SK-N-MC (cell line): ENCODE measurements around the gene FBXO38.

Experiments used
- DNase-seq: peaks from one replicate; pipeline ENCODE4 v3.0.0-alpha.2; 2011; ENCODE audit warnings: low read depth, low spot score
- H3K27ac ChIP-seq: fragments of 200-600 bp; sonication (generic); 2 replicates; pipeline ENCODE4 v1.5.1; 2016; ENCODE audit warnings: mixed run types
- H3K36me3 ChIP-seq: fragments of 200-600 bp; sonication (generic); 2 replicates; pipeline ENCODE4 v1.6.1; 2017; ENCODE audit warnings: antibody characterized with exemption, low read length, mixed read lengths; ENCODE audit not compliant: insufficient read depth
- H3K4me3 ChIP-seq: fragments of 200-600 bp; sonication (generic); 2 replicates; pipeline ENCODE4 v1.5.1; 2016
- H3K9ac ChIP-seq: fragments of 200-600 bp; sonication (generic); 2 replicates; pipeline ENCODE4 v1.8.0; 2017; ENCODE audit warnings: mixed run types, mixed read lengths; ENCODE audit not compliant: insufficient read length
- H3K9me3 ChIP-seq: fragments of 200-600 bp; sonication (generic); 2 replicates; pipeline ENCODE4 v1.6.1; 2017; ENCODE audit warnings: low read depth, mild to moderate bottlenecking, antibody characterized with exemption, low read length, moderate library complexity, mixed read lengths
- EZH2 ChIP-seq: fragments of 200-600 bp; sonication (generic); IDR thresholded peaks from one replicate; pipeline ENCODE4 v1.6.1; 2017; ENCODE audit warnings: antibody characterized with exemption
- FOXP2 ChIP-seq: optimal IDR thresholded peaks from 2 replicates; pipeline ENCODE3; 2011; ENCODE audit warnings: mild to moderate bottlenecking, moderate library complexity; ENCODE audit not compliant: insufficient read depth; ENCODE audit errors: extremely low read length, control extremely low read depth
- POLR2AphosphoS5 ChIP-seq: IDR thresholded peaks from 2 replicates; pipeline ENCODE4 v1.6.1; 2012; ENCODE audit warnings: mild to moderate bottlenecking, low read depth, low read length, borderline replicate concordance

The FBXO38 gene

GRCh38 chr5:148352696-148353095 is 31.1 kb upstream of the FBXO38 start:
- TF ChIP-seq EZH2 (no peak), FOXP2 (no peak), POLR2AphosphoS5 (no peak)
- no peak overlapping the region for H3K27ac ChIP-seq
- no peak overlapping the region for H3K4me3 ChIP-seq
- no peak overlapping the region for H3K9ac ChIP-seq
- H3K9me3 ChIP-seq, result no peaks in the 10 kb centered on the region
- no peak for DNase-seq
- no peaks in the 10 kb centered on the region for H3K36me3 ChIP-seq

GRCh38 chr5:148353634-148354033 is 30.1 kb upstream of the FBXO38 start:
- TF ChIP-seq EZH2 (no peak), FOXP2 (no peak), POLR2AphosphoS5 (no peak)
- no peak overlapping the region for H3K27ac ChIP-seq
- no peak for DNase-seq
- no peaks in the 10 kb centered on the region for H3K9me3 ChIP-seq
- H3K4me3 ChIP-seq, result no peak overlapping the region
- no peak overlapping the region for H3K9ac ChIP-seq
- H3K36me3 ChIP-seq, result no peaks in the 10 kb centered on the region

GRCh38 chr5:148364343-148364742 is 19.4 kb upstream of the FBXO38 start:
- H3K9me3 ChIP-seq, result no peaks in the 10 kb centered on the region
- no peak overlapping the region for H3K27ac ChIP-seq
- no peaks in the 10 kb centered on the region for H3K36me3 ChIP-seq
- H3K4me3 ChIP-seq, result no peak overlapping the region
- TF ChIP-seq EZH2 (no peak), FOXP2 (no peak), POLR2AphosphoS5 (no peak)
- H3K9ac ChIP-seq, result no peak overlapping the region
- no peak for DNase-seq

- no peak for DNase-seq
- Histone ChIP-seq H3K27ac (no peak overlapping the region), H3K9ac (no peak overlapping the region), H3K36me3 (no peaks in the 10 kb centered on the region), H3K4me3 (no peak overlapping the region), H3K9me3 (no peaks in the 10 kb centered on the region)
- no peak for TF ChIP-seq EZH2
- TF ChIP-seq FOXP2, result no peak
- no peak for TF ChIP-seq POLR2AphosphoS5
Measured at GRCh38 chr5:148368299-148368698, 15.5 kb upstream of the FBXO38 start.

GRCh38 chr5:148372166-148372725 is 11.5 kb upstream of the FBXO38 start:
- no peak overlapping the region for H3K27ac ChIP-seq
- no peak overlapping the region for H3K4me3 ChIP-seq
- no peak for DNase-seq
- H3K9ac ChIP-seq, result no peak overlapping the region
- no peaks in the 10 kb centered on the region for H3K36me3 ChIP-seq
- H3K9me3 ChIP-seq, result no peaks in the 10 kb centered on the region
- TF ChIP-seq POLR2AphosphoS5 (no peak), FOXP2 (no peak), EZH2 (no peak)

- Histone ChIP-seq H3K9ac (no peak overlapping the region), H3K9me3 (no peaks in the 10 kb centered on the region), H3K27ac (no peak overlapping the region), H3K36me3 (no peaks in the 10 kb centered on the region), H3K4me3 (no peak overlapping the region)
- no peak for TF ChIP-seq FOXP2
- no peak for TF ChIP-seq POLR2AphosphoS5
- TF ChIP-seq EZH2, result no peak
- DNase-seq, result no peak
Measured at GRCh38 chr5:148372893-148373292, 10.9 kb upstream of the FBXO38 start.

GRCh38 chr5:148374690-148375360 is 8.9 kb upstream of the FBXO38 start:
- no peaks in the 10 kb centered on the region for H3K36me3 ChIP-seq
- TF ChIP-seq FOXP2 (no peak), EZH2 (no peak), POLR2AphosphoS5 (no peak)
- H3K27ac ChIP-seq, result no peak overlapping the region
- H3K4me3 ChIP-seq, result no peak overlapping the region
- H3K9me3 ChIP-seq, result no peaks in the 10 kb centered on the region
- peak; percentile 45 for DNase-seq
- no peak overlapping the region for H3K9ac ChIP-seq

- DNase-seq, result no peak
- TF ChIP-seq FOXP2 (no peak), POLR2AphosphoS5 (no peak), EZH2 (no peak)
- H3K27ac ChIP-seq, result no peak overlapping the region
- H3K4me3 ChIP-seq, result no peak overlapping the region
- H3K9ac ChIP-seq, result no peak overlapping the region
- no peaks in the 10 kb centered on the region for H3K9me3 ChIP-seq
- no peaks in the 10 kb centered on the region for H3K36me3 ChIP-seq
Measured at GRCh38 chr5:148376198-148376597, 7.6 kb upstream of the FBXO38 start.

GRCh38 chr5:148378670-148379069 is 5.1 kb upstream of the FBXO38 start:
- Histone ChIP-seq H3K4me3 (no peak overlapping the region), H3K36me3 (no peaks in the 10 kb centered on the region), H3K9ac (no peak overlapping the region), H3K9me3 (no peaks in the 10 kb centered on the region), H3K27ac (no peak overlapping the region)
- TF ChIP-seq EZH2, result no peak
- no peak for TF ChIP-seq POLR2AphosphoS5
- no peak for TF ChIP-seq FOXP2
- DNase-seq, result no peak
